GM23248 (cell line): ENCODE data around the gene PGAP6. TPM values are rescaled to one million over a fixed set of nuclear protein-coding genes. Genes with fewer than 3 reads are reported as not detected.

ENCODE experiments used
- DNase-seq: peaks from one replicate; pipeline ENCODE4 v3.0.0-alpha.2; 2015
- H2AFZ ChIP-seq: fragments of 200-600 bp; sonication (generic); 2 replicates; pipeline ENCODE4 v1.6.1; 2016; ENCODE audit warnings: antibody characterized with exemption
- H3F3A ChIP-seq: fragments of 200-600 bp; sonication (generic); 2 replicates; pipeline ENCODE4 v1.6.1; 2016; ENCODE audit warnings: mild to moderate bottlenecking, antibody characterized with exemption, mixed run types; ENCODE audit not compliant: insufficient read depth
- H3K27ac ChIP-seq: fragments of 200-600 bp; sonication (generic); 2 replicates; pipeline ENCODE4 v1.5.1; 2016; ENCODE audit warnings: mild to moderate bottlenecking
- H3K27me3 ChIP-seq: fragments of 200-600 bp; sonication (generic); replicated peaks from 2 replicates; pipeline ENCODE4 v1.6.1; 2016; ENCODE audit warnings: mild to moderate bottlenecking; ENCODE audit not compliant: insufficient read depth
- H3K36me3 ChIP-seq: fragments of 200-600 bp; sonication (generic); 2 replicates; pipeline ENCODE4 v1.6.1; 2016; ENCODE audit warnings: low read depth, mild to moderate bottlenecking
- H3K4me1 ChIP-seq: fragments of 200-600 bp; sonication (generic); 2 replicates; pipeline ENCODE4 v1.6.1; 2016; ENCODE audit warnings: mild to moderate bottlenecking; ENCODE audit not compliant: insufficient read depth
- H3K4me2 ChIP-seq: fragments of 200-600 bp; sonication (generic); one replicate; pipeline ENCODE4 v1.6.1; 2016; ENCODE audit warnings: mild to moderate bottlenecking; ENCODE audit not compliant: unreplicated experiment
- H3K4me3 ChIP-seq: fragments of 200-600 bp; sonication (generic); 2 replicates; pipeline ENCODE4 v1.5.1; 2016; ENCODE audit warnings: mild to moderate bottlenecking
- H3K79me2 ChIP-seq: fragments of 200-600 bp; sonication (generic); 2 replicates; pipeline ENCODE4 v1.6.1; 2016; ENCODE audit warnings: mild to moderate bottlenecking; ENCODE audit not compliant: insufficient read depth
- H3K9ac ChIP-seq: fragments of 200-600 bp; sonication (generic); 2 replicates; pipeline ENCODE4 v1.6.1; 2016; ENCODE audit warnings: mild to moderate bottlenecking
- H3K9me2 ChIP-seq: fragments of 200-600 bp; sonication (generic); 2 replicates; pipeline ENCODE4 v1.6.1; 2016; ENCODE audit warnings: mixed run types, mild to moderate bottlenecking, moderate library complexity; ENCODE audit not compliant: insufficient read depth
- H3K9me3 ChIP-seq: fragments of 200-600 bp; sonication (generic); one replicate; pipeline ENCODE4 v1.6.1; 2017; ENCODE audit warnings: low read depth
- H4K20me1 ChIP-seq: fragments of 200-600 bp; sonication (generic); 2 replicates; pipeline ENCODE4 v1.6.0; 2016; ENCODE audit not compliant: insufficient read depth
- EZH2 ChIP-seq: fragments of 200-600 bp; sonication (generic); IDR thresholded peaks from 2 replicates; pipeline ENCODE4 v1.6.1; 2018; ENCODE audit warnings: antibody characterized with exemption, mild to moderate bottlenecking; ENCODE audit not compliant: insufficient read depth, poor library complexity, severe bottlenecking
- EZH2phosphoT487 ChIP-seq: fragments of 200-600 bp; sonication (generic); IDR thresholded peaks from 2 replicates; pipeline ENCODE4 v1.6.1; 2018; ENCODE audit warnings: antibody characterized with exemption, moderate library complexity, mild to moderate bottlenecking, low read depth; ENCODE audit not compliant: insufficient read depth
- WGBS, 2 experiments: methylation state at CpG; one replicate each; pipeline ENCODE4 v1.1.6; 2015 to 2017; ENCODE audit warnings: low lambda C conversion rate in 2 of 2, low coverage in 1 of 2; ENCODE audit errors: missing lambda C conversion rate in 2 of 2; 5-methylcytosine and 5-hydroxymethylcytosine counted together
- in situ Hi-C: fragments of 300-500 bp; cut with MboI; formaldehyde crosslinking; loops from 2 replicates; pipeline ENCODE4 v1.15.0; 2020
- polyA plus RNA-seq: library from polyadenylated mRNA; unstranded; fragments of >200 nt; fragmentation: Nextera tagmentation; extraction: Ambion mirVana; gene quantifications from 2 replicates; pipeline ENCODE4 v1.2.1, GENCODE V29; 2016
- total RNA-seq: library from RNA; depleted of rRNA; stranded (reverse); fragments of >200 nt; shearing (Covaris generic); gene quantifications from 2 replicates; pipeline ENCODE4 v1.2.3, GENCODE V29; 2014

PGAP6 gene
- total and polyA plus RNA-seq, 2 experiments from 2014 or later = 16.4 to 78.4 TPM

DNA sequence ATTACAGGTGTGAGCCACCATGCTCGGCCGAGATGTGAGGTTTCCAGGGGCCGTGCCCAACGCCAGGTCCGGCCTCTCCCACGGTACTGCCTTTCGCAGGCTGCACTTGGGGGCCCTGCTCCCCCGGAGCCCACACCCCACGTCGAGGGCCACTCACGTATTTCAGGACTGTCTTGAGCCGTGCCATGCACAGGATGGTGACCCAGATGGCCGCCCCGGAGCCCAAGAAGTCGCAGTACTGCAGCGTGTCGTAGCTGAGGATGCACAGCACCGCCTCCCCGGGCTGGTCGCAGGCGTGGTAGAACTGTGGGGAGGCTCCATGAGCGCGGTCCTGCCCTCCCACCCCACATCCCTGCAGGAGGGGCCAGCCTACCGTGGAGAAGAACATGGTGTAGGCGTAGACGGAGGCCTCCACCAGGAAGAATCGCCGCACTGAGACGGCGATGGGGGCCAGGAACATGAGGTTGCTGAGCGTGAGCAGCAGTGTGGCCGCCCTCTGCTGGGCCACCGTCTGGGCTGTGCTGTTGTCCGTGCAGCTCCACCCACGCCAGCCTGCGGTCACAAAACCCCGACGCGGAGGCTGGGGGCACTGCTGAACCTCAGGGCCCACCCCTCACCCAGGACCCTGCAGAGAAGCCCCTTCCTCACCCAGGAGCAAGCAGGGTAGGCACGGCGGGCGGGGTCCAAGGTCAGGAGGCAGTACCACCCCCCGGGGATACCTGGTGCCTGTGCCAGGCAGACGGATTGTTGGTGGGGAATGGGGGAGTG is 7.7 kb downstream of the PGAP6 start:
- in situ Hi-C loops = no loop called here
- no peaks in the 10 kb centered on the region for H3K9me2 ChIP-seq
- H3F3A ChIP-seq = no peaks in the 10 kb centered on the region
- no peaks in the 10 kb centered on the region for H3K27me3 ChIP-seq
- no peaks in the 10 kb centered on the region for H3K9me3 ChIP-seq
- no peak overlapping the region for H2AFZ ChIP-seq
- H3K4me2 ChIP-seq = no peak overlapping the region
- H3K4me1 ChIP-seq = peaks cover 8% of the 10 kb centered on the region
- H3K79me2 ChIP-seq = peaks cover 6% of the 10 kb centered on the region; the same call in 1 of the 2 replicates
- H3K4me3 ChIP-seq = no peak overlapping the region
- no peak for TF ChIP-seq EZH2phosphoT487
- no peak for TF ChIP-seq EZH2
- H3K9ac ChIP-seq = no peak overlapping the region
- no peak for DNase-seq
- no peaks in the 10 kb centered on the region for H4K20me1 ChIP-seq
- WGBS, 2 experiments = 96% methylated on average over 39 to 44 of the region's 44 CpGs
- no peak overlapping the region for H3K27ac ChIP-seq
- H3K36me3 ChIP-seq = no peaks in the 10 kb centered on the region

DNA sequence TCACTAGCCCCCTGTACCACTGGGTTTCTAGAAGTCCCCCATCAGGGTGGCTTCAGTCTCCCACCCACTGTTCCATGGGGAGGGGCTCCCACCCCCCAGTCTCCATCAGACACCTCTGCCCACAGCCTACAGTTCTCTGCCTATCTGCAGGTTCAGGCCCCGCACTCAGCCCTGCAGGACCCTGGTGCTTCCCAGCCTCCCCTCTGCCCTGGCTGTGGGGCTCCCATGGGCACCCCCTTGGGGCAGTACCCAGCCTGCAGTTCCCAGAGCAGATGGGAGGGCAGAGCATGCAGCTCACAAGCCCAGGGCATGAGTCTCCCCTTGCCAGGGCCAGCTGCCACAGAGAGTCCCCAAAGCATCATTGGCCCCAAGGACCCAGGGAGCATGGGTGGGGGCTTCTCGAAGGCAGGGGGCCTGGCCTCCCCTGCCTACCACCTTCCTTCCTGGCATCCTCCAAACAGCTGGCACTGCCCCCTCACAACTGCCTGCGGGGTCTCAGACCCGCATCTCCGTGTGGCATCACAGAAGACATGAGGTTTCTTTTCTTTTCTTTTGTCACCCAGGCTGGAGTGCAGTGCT is 8.7 kb downstream of the PGAP6 start:
- Histone ChIP-seq H3K4me1 (peaks cover 8% of the 10 kb centered on the region), H3F3A (no peaks in the 10 kb centered on the region), H3K27ac (no peak overlapping the region), H3K27me3 (no peaks in the 10 kb centered on the region), H3K36me3 (no peaks in the 10 kb centered on the region), H3K4me3 (no peak overlapping the region), H2AFZ (no peak overlapping the region), H3K4me2 (no peak overlapping the region), H3K9me3 (no peaks in the 10 kb centered on the region), H3K9ac (no peak overlapping the region), H3K9me2 (no peaks in the 10 kb centered on the region), H3K79me2 (no peaks in the 10 kb centered on the region), H4K20me1 (no peaks in the 10 kb centered on the region)
- TF ChIP-seq EZH2phosphoT487 (no peak), EZH2 (no peak)
- WGBS, 2 experiments = 95 to 98% methylated on average over 5 of the region's 5 CpGs
- in situ Hi-C loops = no loop called here
- no peak for DNase-seq

DNA sequence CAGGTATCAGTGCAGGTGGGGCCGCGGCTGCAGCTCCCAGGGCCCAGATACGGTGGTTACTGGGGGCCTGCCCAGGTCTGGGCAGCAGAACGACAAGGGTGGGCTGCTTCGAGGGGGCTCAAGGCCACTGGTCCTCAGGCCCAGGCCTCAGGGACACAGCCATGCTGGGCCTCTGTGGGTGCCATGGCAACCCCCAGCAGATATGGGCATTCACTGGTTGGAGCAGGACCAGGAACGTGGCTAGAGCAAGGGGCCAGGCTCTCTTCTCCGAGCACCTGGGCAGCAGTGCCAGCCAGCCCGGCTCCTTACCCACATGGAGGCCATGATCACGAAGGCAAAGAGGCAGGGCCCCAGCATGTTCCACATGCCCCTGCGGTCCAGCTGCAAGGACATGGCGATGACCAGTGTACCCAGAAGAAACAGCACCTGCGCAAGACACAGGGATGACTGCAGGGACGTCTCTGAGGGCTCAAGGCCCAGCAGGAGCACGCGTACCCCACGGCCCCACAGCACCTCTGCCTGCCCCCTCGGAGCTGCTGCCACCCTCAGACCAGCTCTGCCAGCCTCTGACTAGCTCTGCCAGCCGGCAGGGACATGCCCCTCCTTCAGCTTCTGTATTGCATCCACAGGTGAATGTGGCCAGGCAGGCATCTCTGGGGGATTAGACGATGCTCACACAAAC is 9.3 kb downstream of the PGAP6 start:
- no peak for DNase-seq
- Histone ChIP-seq H3K9me2 (no peaks in the 10 kb centered on the region), H3K27me3 (no peaks in the 10 kb centered on the region), H3K9me3 (no peaks in the 10 kb centered on the region), H3K4me3 (no peak overlapping the region), H3K4me2 (no peak overlapping the region), H3K79me2 (no peaks in the 10 kb centered on the region), H4K20me1 (no peaks in the 10 kb centered on the region), H3F3A (no peaks in the 10 kb centered on the region), H3K36me3 (no peaks in the 10 kb centered on the region), H3K27ac (no peak overlapping the region), H3K4me1 (peaks cover 8% of the 10 kb centered on the region), H3K9ac (no peak overlapping the region), H2AFZ (no peak overlapping the region)
- TF ChIP-seq EZH2phosphoT487 (no peak), EZH2 (no peak)
- 93 to 95% methylated on average over 19 of the region's 19 CpGs for WGBS, 2 experiments
- in situ Hi-C loops = no loop called here

DNA sequence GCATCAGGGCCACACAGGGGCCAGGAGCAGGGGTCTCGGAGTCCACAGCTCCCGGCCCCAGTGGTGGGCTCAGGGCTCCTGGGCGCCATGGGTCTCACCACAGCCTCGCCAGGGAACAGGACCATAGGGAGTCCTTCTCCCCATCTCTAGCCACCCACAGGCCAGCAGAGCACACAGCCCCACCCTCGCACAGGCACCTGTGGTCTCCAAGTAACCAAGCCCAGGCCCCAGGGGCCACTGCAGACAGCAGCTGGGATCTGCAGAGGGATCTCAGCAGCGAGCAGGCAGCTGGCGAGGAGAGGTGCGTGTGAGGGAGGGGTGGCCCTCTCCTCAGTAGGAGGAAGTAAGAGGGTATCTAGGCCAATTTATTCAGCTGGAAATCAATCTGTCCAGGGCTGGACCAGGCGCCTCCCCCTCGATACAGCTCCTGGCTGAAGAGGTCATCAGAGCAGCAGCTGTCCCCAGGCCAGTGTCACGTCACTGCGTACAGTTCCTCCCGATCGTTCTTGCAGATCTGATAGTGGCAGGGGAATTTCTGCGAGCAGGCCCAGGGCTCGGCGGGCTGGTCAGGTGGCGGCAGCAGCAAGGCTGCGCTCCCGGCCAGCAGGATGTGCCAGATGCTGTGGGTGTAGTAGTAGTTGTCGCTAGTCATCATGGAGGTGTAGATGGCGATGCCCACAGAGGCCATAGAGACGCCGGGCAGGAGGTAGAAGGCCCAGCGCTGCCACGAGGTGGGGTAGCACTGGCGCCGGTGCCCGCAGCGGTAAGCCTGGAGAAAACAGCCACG is 10.1 kb downstream of the PGAP6 start:
- no peak overlapping the region for H3K4me3 ChIP-seq
- no peaks in the 10 kb centered on the region for H3K9me2 ChIP-seq
- no peaks in the 10 kb centered on the region for H3K9me3 ChIP-seq
- no peaks in the 10 kb centered on the region for H3K27me3 ChIP-seq
- H4K20me1 ChIP-seq = no peaks in the 10 kb centered on the region
- no peaks in the 10 kb centered on the region for H3K36me3 ChIP-seq
- no peak overlapping the region for H2AFZ ChIP-seq
- no peak for DNase-seq
- WGBS, 2 experiments = 94 to 95% methylated on average over 30 to 31 of the region's 31 CpGs
- in situ Hi-C loops = no loop called here
- H3F3A ChIP-seq = no peaks in the 10 kb centered on the region
- peaks cover 8% of the 10 kb centered on the region for H3K4me1 ChIP-seq
- TF ChIP-seq EZH2phosphoT487 (no peak), EZH2 (no peak)
- H3K4me2 ChIP-seq = no peak overlapping the region
- no peak overlapping the region for H3K27ac ChIP-seq
- H3K9ac ChIP-seq = no peak overlapping the region
- H3K79me2 ChIP-seq = no peaks in the 10 kb centered on the region
